Central memory CD8-positive, alpha-beta T cell (primary cell): ENCODE measurements around the gene ADIPOR2.
"Not testable (repeated sequence)": the region's sequence is repeated elsewhere in the genome, so short reads cannot be mapped to it uniquely, and the experiment has no call there.

Experiments used
- ATAC-seq: fragments of 150-1000 bp; cut with Tn5 transposase; replicated peaks from 2 replicates; pipeline ENCODE4 v1.10.0; 2022; ENCODE audit warnings: mild to moderate bottlenecking, moderate FRiP score, moderate number of reproducible peaks; ENCODE audit not compliant: poor library complexity, severe bottlenecking; ENCODE audit errors: extremely low read depth
- DNase-seq, 2 donors: peaks; one replicate each; pipeline ENCODE4 v3.0.0; 2021; ENCODE audit warnings: low spot score in 2 of 2
- H3K27ac Mint-ChIP-seq: one replicate; pipeline ENCODE4 v1.8.0; 2022; ENCODE audit warnings: low read depth, mild to moderate bottlenecking, moderate library complexity, mixed read lengths
- H3K27me3 Mint-ChIP-seq: one replicate; pipeline ENCODE4 v1.8.0; 2022; ENCODE audit warnings: mixed read lengths
- H3K36me3 Mint-ChIP-seq: one replicate; pipeline ENCODE4 v1.8.0; 2022; ENCODE audit warnings: mild to moderate bottlenecking, moderate library complexity, mixed read lengths; ENCODE audit not compliant: insufficient read depth
- H3K4me1 Mint-ChIP-seq: one replicate; pipeline ENCODE4 v1.8.0; 2022; ENCODE audit warnings: mixed read lengths
- H3K4me3 Mint-ChIP-seq: one replicate; pipeline ENCODE4 v1.8.0; 2022; ENCODE audit warnings: mild to moderate bottlenecking, moderate library complexity, mixed read lengths
- H3K9me3 Mint-ChIP-seq: one replicate; pipeline ENCODE4 v1.8.0; 2022; ENCODE audit warnings: mixed read lengths

The ADIPOR2 gene

DNA sequence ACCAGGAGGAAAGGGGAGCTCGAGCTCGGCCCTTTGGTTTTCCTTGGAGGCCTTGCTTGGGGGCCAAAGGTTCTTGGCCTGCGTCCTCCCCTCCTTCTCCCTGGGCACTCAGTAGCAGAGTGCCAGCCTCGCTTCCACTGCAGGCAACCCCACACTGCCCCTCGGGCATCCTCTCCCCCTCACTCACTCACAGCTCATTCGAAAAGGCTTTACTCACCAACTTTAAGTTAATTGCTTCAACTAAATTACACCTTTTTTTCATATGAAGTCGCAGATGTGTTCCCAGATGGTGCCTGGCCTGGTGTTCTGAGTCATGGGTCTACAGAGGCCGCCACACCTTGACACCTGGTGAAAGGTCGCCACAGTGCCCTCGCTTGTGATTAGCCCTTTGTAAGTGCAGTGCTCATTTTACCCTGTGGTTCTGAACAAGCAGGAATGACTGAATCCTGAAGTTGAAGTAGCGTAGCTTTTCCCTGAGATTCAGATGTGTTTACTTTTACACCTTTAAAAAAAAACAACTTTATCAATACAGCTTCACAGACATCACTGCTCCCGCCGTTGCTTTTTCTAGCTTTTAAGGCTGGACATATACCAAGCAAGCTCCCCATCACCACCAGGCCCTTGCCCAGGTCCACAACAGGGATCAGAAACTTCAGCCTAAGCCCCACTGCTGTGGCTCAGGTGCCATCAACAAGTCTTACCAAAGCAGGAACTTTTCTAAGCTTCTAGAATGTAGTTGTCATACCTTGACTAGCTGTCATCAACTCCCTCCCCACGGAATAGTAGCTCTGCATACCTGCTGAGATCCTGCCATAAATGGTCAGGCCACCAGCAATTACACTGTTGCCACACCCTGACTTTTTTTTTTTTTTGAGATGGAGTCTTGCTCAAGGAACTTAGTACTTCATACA, 20.3 kb upstream of the ADIPOR2 start:
- DNase-seq (no peak), ATAC-seq (no peak)
- no peak overlapping the region for H3K4me3 Mint-ChIP-seq
- H3K27ac Mint-ChIP-seq: no peak overlapping the region
- no peaks in the 10 kb centered on the region for H3K9me3 Mint-ChIP-seq
- H3K27me3 Mint-ChIP-seq: no peaks in the 10 kb centered on the region
- peaks cover 2% of the 10 kb centered on the region for H3K36me3 Mint-ChIP-seq
- H3K4me1 Mint-ChIP-seq: peaks cover 40% of the 10 kb centered on the region

DNA sequence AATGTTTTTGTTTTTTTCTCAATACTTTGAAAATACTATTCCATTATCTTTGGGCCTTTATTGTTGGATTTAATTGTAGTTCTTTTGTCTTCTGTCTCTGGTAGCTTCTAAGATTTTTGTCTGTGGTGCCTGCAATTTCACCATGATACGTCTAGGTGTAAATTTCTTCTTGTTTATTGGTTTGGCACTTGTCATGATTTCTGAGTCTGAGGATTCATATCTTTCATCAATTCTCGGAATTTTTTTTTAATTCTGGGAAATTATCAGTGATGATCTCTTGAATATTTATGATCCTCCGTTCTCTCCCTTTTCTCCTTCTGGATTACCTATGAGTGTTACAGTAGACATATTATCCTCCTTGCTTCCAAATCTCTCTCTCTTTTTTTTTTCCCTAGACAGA, 14.8 kb upstream of the ADIPOR2 start:
- H3K4me1 Mint-ChIP-seq: peaks cover 3% of the 10 kb centered on the region
- H3K27me3 Mint-ChIP-seq: no peaks in the 10 kb centered on the region
- no peak overlapping the region for H3K4me3 Mint-ChIP-seq
- H3K36me3 Mint-ChIP-seq: no peaks in the 10 kb centered on the region
- ATAC-seq: no peak
- H3K27ac Mint-ChIP-seq: no peak overlapping the region
- no peaks in the 10 kb centered on the region for H3K9me3 Mint-ChIP-seq
- no peak for DNase-seq

DNA sequence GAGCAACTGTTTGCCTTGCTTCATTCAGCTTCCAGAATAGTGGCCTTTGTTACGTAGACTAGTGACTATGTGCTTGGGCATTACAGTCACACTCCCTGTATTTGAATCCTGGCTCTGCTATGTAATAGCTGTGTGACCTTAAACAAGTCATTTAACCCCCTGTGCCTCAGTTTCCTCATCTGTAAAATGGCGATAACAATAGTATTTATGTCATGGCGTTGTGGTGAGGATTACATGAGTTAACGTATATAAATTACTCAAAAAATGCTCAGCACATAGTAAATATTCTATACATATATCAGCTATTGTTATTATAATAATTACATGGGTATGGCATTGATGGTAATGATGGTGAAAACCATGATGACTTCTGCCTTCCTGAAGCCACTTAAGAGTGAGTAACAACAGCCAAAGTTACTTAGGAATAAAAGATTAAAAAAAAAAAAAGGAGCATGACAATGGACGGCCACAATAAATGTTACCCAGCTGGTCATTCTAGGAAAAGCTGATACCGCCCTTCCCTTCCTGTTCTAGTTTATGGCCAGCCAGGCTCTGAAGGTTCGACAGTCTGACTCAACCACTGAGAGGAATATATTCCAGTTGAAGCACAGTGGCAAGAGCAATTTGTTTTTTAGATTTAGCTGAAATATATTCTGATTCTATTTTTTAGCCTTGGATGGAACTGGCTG, 9.9 kb upstream of the ADIPOR2 start:
- H3K4me3 Mint-ChIP-seq: no peak overlapping the region
- no peak for DNase-seq
- no peak for ATAC-seq
- no peaks in the 10 kb centered on the region for H3K27me3 Mint-ChIP-seq
- H3K9me3 Mint-ChIP-seq: no peaks in the 10 kb centered on the region
- H3K4me1 Mint-ChIP-seq: no peaks in the 10 kb centered on the region
- no peaks in the 10 kb centered on the region for H3K36me3 Mint-ChIP-seq
- H3K27ac Mint-ChIP-seq: no peak overlapping the region

DNA sequence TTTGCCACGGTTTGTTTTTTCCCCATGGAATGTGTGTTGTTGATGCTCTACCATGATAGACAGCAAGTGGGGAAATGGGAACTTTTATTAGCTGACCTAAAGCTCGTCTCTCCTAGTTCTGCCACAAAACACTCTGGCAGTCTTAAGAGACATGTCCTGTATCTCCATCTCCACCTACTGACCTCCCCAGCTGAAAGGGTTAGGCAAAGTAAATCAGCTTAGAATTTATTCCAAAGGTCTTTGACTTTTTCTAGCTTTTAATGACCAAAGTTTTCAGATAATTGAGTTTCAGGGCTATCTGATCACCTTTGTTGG, 9.4 kb upstream of the ADIPOR2 start:
- Mint-ChIP-seq H3K27ac (no peak overlapping the region), H3K4me3 (no peak overlapping the region), H3K4me1 (no peaks in the 10 kb centered on the region), H3K9me3 (no peaks in the 10 kb centered on the region), H3K36me3 (no peaks in the 10 kb centered on the region), H3K27me3 (no peaks in the 10 kb centered on the region)
- ATAC-seq: no peak
- no peak for DNase-seq

DNA sequence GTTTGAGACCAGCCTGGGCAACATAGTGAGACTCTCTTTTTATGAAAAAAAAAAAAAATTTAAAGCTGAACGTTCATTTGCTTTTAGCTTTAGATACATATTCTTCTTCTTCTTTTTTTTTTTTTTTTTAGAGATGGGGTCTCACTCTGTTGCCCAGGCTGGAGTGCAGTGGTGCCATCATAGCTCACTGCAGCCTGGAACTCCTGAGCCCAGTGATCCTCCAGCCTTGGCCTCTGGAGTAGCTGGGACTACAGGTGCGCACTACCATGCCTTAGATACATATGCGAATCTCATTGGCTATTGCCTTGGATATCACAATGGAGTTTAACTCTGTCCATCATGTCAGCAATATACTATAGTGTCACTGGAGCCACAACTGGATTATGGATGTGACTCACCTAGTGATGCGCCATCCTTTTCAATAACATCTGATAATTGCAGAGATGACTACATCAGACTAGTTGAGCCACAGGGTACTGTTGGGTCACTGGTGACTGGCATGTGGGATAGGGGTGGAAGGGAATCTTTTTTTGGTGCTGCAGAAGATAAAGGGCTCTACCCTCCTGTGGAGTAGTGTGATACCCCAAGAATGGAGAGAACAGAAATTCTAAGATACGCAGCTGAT, 2.7 kb upstream of the ADIPOR2 start:
- Mint-ChIP-seq H3K4me1 (peaks cover 24% of the 10 kb centered on the region), H3K36me3 (peaks cover 15% of the 10 kb centered on the region), H3K27ac (no peak overlapping the region), H3K9me3 (no peaks in the 10 kb centered on the region), H3K4me3 (no peak overlapping the region), H3K27me3 (no peaks in the 10 kb centered on the region)
- DNase-seq: no peak
- no peak for ATAC-seq

DNA sequence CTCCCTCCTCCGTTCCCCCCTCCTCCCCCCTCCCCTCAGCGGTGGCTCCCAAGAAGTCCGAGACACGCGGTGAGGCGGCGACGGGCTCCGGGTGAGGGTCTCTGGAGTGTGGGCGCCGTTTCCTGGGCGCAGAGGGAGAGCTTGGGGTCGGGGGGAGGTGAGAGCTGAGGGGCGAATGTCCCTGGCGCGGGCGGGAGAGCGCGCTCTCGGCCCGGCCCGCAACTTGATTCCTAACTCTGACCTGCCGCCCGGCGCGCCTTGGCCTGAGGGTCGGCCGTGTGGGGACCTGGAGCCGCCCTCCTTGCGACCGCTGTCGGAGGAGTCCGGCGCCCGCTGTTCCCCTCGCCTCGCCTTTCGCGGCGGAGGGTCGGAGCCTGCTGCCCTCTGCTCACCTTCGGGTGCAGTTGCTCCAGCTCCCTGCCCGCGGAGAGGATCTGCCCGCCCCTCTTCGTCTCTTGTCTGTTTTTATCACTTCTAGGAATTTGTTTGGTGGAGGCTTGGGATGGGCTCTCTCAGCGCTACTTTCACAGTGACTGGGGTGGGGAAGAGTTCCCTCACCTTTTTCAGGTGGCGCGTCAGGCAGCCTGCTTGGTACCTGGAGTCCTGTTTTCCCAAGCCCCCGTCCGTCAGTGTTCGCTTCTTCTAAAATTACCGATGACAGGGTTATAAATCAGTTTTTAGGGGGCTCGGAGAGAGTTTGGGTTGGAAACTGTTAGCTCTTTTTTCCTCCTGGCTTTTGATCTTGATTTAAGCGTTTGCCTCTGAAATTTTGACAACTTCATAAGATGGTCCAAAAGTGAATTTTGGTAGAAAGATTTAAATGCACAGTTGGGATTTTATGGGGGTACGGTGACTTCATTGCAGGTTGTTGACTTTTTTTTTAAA, 495 bp downstream of the ADIPOR2 start:
- DNase-seq: no peak
- H3K4me3 Mint-ChIP-seq: peak overlapping the region; percentile 92
- ATAC-seq: peak; percentile 10
- peak overlapping the region; percentile 98 for H3K27ac Mint-ChIP-seq
- peaks cover 18% of the 10 kb centered on the region for H3K36me3 Mint-ChIP-seq
- no peaks in the 10 kb centered on the region for H3K27me3 Mint-ChIP-seq
- H3K4me1 Mint-ChIP-seq: peaks cover 39% of the 10 kb centered on the region
- no peaks in the 10 kb centered on the region for H3K9me3 Mint-ChIP-seq

DNA sequence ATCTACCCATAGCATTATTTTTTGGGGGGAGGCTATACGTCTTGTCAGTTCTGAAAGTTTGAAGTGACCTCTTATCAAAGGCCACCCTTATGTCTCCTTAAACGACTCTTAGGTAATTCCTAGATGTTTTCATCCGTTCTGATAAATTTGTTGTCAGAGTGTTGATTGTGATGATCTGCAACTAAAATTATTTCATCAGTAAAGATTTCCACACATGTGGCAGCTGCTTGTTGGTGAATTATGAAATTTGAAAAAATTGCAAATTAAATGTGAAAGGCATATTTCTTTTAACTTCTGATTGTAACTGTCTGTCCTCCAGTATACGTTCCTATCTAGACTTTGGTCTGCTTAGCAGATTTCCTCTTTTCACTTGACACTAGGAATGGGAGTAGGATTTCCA, 1.4 kb downstream of the ADIPOR2 start:
- ATAC-seq: no peak
- H3K4me1 Mint-ChIP-seq: peaks cover 47% of the 10 kb centered on the region
- peaks cover 19% of the 10 kb centered on the region for H3K36me3 Mint-ChIP-seq
- H3K27me3 Mint-ChIP-seq: no peaks in the 10 kb centered on the region
- no peak for DNase-seq
- H3K9me3 Mint-ChIP-seq: no peaks in the 10 kb centered on the region
- H3K27ac Mint-ChIP-seq: peak overlapping the region; percentile 98
- peak overlapping the region; percentile 92 for H3K4me3 Mint-ChIP-seq

DNA sequence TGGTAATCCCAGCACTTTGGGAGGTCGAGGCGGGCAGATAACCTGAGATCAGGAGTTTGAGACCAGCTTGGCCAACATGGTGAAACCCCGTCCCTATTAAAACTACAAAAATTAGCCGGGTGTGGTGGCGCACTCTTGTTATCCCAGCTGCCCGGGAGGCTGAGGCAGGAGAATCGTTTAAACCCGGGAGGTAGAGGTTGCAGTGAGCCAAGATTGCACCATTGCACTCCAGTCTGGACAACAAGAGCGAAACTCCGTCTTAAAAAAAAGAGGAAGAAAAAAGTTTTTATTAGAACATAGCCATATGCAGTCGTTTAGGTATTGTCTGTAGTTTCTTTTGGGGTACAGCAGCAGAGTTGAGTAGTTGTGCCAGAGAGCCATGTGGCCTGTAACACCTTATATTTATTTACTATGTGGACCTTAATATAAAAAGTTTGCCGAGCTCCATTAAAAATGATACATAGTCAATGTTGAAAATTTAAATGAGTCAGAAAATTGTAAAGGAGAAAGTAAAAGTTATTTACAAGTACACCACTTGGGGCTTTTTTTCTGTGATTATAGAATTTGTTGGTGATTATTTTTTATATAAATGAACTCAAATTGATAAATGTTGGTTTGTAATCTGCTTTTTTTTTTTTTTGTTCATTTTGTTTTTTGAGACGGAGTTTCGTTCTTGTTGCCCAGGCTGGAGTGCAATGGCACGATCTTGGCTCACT, 2.2 kb downstream of the ADIPOR2 start:
- H3K4me3 Mint-ChIP-seq: no peak overlapping the region
- peak overlapping the region; percentile 98 for H3K27ac Mint-ChIP-seq
- peaks cover 56% of the 10 kb centered on the region for H3K4me1 Mint-ChIP-seq
- H3K9me3 Mint-ChIP-seq: no peaks in the 10 kb centered on the region
- H3K27me3 Mint-ChIP-seq: no peaks in the 10 kb centered on the region
- DNase-seq: no peak
- ATAC-seq: no peak
- peaks cover 19% of the 10 kb centered on the region for H3K36me3 Mint-ChIP-seq

DNA sequence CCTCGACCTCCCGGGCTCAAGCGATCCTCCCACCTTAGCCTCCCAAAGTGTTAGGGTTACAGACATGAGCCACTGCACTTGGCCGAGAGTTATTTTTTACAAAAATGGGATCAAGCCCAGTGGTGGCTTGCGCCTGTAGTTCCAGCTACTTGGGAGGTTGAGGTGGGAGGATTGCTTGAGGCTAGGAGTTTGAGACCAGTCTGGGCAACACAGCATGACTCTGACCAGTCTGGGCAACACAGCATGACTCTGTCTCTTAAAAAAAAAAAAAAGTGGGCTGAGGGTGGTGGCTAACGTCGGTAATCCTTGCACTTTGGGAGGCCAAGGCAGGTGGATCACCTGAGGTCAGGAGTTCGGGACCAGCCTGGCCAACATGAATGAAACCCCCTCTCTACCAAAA, 4.2 kb downstream of the ADIPOR2 start:
- H3K27ac Mint-ChIP-seq, H3K4me3 Mint-ChIP-seq, H3K9me3 Mint-ChIP-seq, ATAC-seq, DNase-seq, H3K27me3 Mint-ChIP-seq: not testable (repeated sequence)
- Mint-ChIP-seq H3K4me1 (peaks cover 65% of the 10 kb centered on the region), H3K36me3 (peaks cover 19% of the 10 kb centered on the region)

DNA sequence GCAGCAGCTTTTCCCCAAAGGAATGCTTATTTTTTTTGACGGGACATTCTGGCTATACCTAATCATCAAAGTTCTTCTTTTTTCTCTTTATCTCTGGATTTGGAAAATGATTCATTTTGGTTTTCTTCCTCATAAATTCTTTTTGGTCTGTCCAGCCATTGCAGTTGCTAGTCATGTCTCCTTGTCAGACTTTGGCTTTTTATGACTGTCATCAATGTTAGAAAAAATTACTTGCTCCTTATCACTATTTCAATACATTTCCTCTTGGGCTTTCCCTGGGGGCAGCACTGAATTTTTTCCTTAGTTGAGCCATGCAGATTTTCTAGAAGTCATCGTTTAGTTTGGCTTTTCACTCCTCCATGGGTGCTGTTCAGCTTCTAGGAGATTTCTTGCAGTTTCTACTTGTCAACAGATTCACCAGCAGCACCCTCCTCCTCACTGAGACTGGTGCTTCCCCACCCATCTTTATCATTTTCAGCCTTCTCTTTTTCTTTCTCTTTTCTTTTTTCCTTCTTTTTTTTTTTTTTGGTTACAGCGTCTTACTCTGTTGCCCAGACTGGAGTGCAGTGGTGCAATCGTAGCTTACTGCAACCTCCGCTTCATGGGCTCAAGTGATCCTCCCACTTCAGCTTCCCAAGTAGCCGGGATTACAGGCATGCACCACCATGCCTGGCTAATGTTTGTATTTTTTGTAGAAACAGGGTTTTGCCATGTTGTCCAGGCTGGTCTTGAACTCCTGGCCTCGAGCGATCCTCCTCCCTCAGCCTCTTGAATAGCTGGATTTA, 5.2 kb downstream of the ADIPOR2 start:
- H3K4me3 Mint-ChIP-seq: no peak overlapping the region
- H3K9me3 Mint-ChIP-seq: no peaks in the 10 kb centered on the region
- H3K4me1 Mint-ChIP-seq: peaks cover 57% of the 10 kb centered on the region
- ATAC-seq: no peak
- DNase-seq: no peak
- no peaks in the 10 kb centered on the region for H3K27me3 Mint-ChIP-seq
- H3K36me3 Mint-ChIP-seq: peaks cover 13% of the 10 kb centered on the region
- H3K27ac Mint-ChIP-seq: peak overlapping the region; percentile 86

DNA sequence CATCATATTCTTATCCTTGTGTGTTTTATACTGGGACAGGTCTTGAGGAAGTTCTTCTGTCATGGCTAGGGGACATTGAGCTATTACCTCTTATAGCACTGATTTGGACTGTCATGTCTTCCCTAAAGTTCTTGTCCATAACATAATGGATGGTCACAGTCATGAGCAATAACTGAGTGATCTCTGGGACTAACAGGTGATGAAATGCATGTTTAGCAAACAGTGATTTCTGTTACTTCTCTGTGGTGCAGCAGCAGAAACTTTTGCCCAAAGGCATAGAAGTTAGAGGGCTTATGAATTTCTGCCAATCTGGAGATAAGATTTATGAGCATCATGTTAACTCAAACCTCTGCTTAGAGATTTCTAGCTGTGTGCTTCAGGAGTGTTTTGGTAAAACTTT, 5.9 kb downstream of the ADIPOR2 start:
- no peak overlapping the region for H3K4me3 Mint-ChIP-seq
- no peaks in the 10 kb centered on the region for H3K27me3 Mint-ChIP-seq
- no peaks in the 10 kb centered on the region for H3K9me3 Mint-ChIP-seq
- peaks cover 7% of the 10 kb centered on the region for H3K36me3 Mint-ChIP-seq
- H3K27ac Mint-ChIP-seq: no peak overlapping the region
- peaks cover 52% of the 10 kb centered on the region for H3K4me1 Mint-ChIP-seq
- ATAC-seq: no peak
- DNase-seq: no peak
